GM18873 (cell line): ENCODE results near the gene ZNF391.
A peak's percentile ranks its signal among the peaks of the same experiment; 100 is the strongest.
"Not testable (repeated sequence)": the region's sequence is repeated elsewhere in the genome, so short reads cannot be mapped to it uniquely, and the experiment has no call there.

Experiments used
- ATAC-seq: cut with Tn5 transposase; IDR thresholded peaks from one replicate; pipeline ENCODE4 v1.9.1; 2021; ENCODE audit warnings: mild to moderate bottlenecking, moderate library complexity, moderate number of reproducible peaks; ENCODE audit not compliant: unreplicated experiment, low FRiP score

ZNF391 gene

GRCh38 chr6:27388293-27389197 lies at the start of gene ZNF391:
Gene ZNF391 (plus strand): TSS chr6:27388759. CDS start chr6:27400371, 11,612 bp downstream.
- peak; percentile 83 for ATAC-seq

- ATAC-seq: no peak
Observed at GRCh38 chr6:27352850-27353249, 35.7 kb upstream of the ZNF391 start.

GRCh38 chr6:27358786-27359185 lies 29.8 kb upstream of the ZNF391 start:
- no peak for ATAC-seq

- ATAC-seq: no peak
Observed at GRCh38 chr6:27359231-27359630, 29.3 kb upstream of the ZNF391 start.

GRCh38 chr6:27368202-27368601 lies 20.4 kb upstream of the ZNF391 start:
- ATAC-seq: no peak

- ATAC-seq: no peak
Observed at GRCh38 chr6:27370391-27370790, 18.2 kb upstream of the ZNF391 start.

GRCh38 chr6:27374824-27375612 lies 13.5 kb upstream of the ZNF391 start:
- ATAC-seq: no peak

GRCh38 chr6:27375613-27376079 lies 12.9 kb upstream of the ZNF391 start:
- no peak for ATAC-seq

- not testable (repeated sequence) for ATAC-seq
Observed at GRCh38 chr6:27378406-27378805, 10.2 kb upstream of the ZNF391 start.

- ATAC-seq: not testable (repeated sequence)
Observed at GRCh38 chr6:27381001-27381400, 7.6 kb upstream of the ZNF391 start.

GRCh38 chr6:27383011-27383410 lies 5.5 kb upstream of the ZNF391 start:
- ATAC-seq: no peak

GRCh38 chr6:27383481-27383880 lies 5.1 kb upstream of the ZNF391 start:
- ATAC-seq: no peak

GRCh38 chr6:27392623-27393022 lies 4.1 kb downstream of the ZNF391 start:
- no peak for ATAC-seq

GRCh38 chr6:27394073-27394472 lies 5.5 kb downstream of the ZNF391 start:
- no peak for ATAC-seq

- ATAC-seq: no peak
Observed at GRCh38 chr6:27400877-27401642, 12.5 kb downstream of the ZNF391 start.

GRCh38 chr6:27406085-27406484 lies 17.5 kb downstream of the ZNF391 start:
- no peak for ATAC-seq

- ATAC-seq: no peak
Observed at GRCh38 chr6:27407153-27407814, 18.7 kb downstream of the ZNF391 start.

- no peak for ATAC-seq
Observed at GRCh38 chr6:27414300-27414699, 25.7 kb downstream of the ZNF391 start.

GRCh38 chr6:27414996-27415395 lies 26.4 kb downstream of the ZNF391 start:
- no peak for ATAC-seq

GRCh38 chr6:27415898-27416297 lies 27.3 kb downstream of the ZNF391 start:
- ATAC-seq: no peak
